Neural cell (in vitro differentiated cells): ENCODE results near the gene HMBS. TPM values are rescaled to one million over a fixed set of nuclear protein-coding genes. Genes with fewer than 3 reads are reported as not detected.
"Not testable (repeated sequence)": the region's sequence is repeated elsewhere in the genome, so short reads cannot be mapped to it uniquely, and the experiment has no call there.

Experiments used
- H2AFZ ChIP-seq: fragments of 200-600, 300-800 bp; sonication (generic), shearing (Covaris generic); 2 replicates; pipeline ENCODE4 v1.6.0; 2014; ENCODE audit warnings: low read depth, mild to moderate bottlenecking, antibody characterized with exemption, low read length, moderate library complexity
- H3F3A ChIP-seq: fragments of 200-600 bp; shearing (Covaris generic); 2 replicates; pipeline ENCODE4 v1.6.1; 2016; ENCODE audit warnings: mild to moderate bottlenecking, moderate library complexity, mixed read lengths, antibody characterized with exemption, low read length; ENCODE audit not compliant: insufficient read depth, poor library complexity, severe bottlenecking
- H3K27ac ChIP-seq: fragments of 200-600, 300-800 bp; sonication (generic), shearing (Covaris generic); 2 replicates; pipeline ENCODE4 v1.5.1; 2014; ENCODE audit warnings: mild to moderate bottlenecking, low read length, moderate library complexity
- H3K27me3 ChIP-seq: fragments of 300-800, 200-600 bp; sonication (generic), shearing (Covaris generic); 2 replicates; pipeline ENCODE4 v1.6.0; 2014; ENCODE audit warnings: mild to moderate bottlenecking, low read depth, low read length, moderate library complexity; ENCODE audit not compliant: insufficient read depth
- H3K36me3 ChIP-seq: fragments of 300-800, 200-600 bp; sonication (generic), shearing (Covaris generic); 2 replicates; pipeline ENCODE4 v1.5.1; 2014; ENCODE audit warnings: mild to moderate bottlenecking, antibody characterized with exemption, low read length, moderate library complexity; ENCODE audit not compliant: insufficient read depth
- H3K4me2 ChIP-seq: fragments of 300-800, 200-600 bp; sonication (generic), shearing (Covaris generic); 2 replicates; pipeline ENCODE4 v1.6.0; 2014; ENCODE audit warnings: mild to moderate bottlenecking, low read length
- H3K4me3 ChIP-seq: fragments of 300-800, 200-600 bp; sonication (generic), shearing (Covaris generic); 2 replicates; pipeline ENCODE4 v1.5.1; 2014; ENCODE audit warnings: mild to moderate bottlenecking, low read length, moderate library complexity
- H3K79me2 ChIP-seq: fragments of 200-600 bp; shearing (Covaris generic); replicated peaks from 2 replicates; pipeline ENCODE4 v1.6.0; 2014; ENCODE audit warnings: mild to moderate bottlenecking, low read length, moderate library complexity; ENCODE audit not compliant: insufficient read depth
- H3K9ac ChIP-seq: fragments of 300-800, 200-600 bp; sonication (generic), shearing (Covaris generic); 2 replicates; pipeline ENCODE4 v1.6.1; 2016; ENCODE audit warnings: mild to moderate bottlenecking, low read length, mixed read lengths
- H3K9me2 ChIP-seq: fragments of 200-600 bp; shearing (Covaris generic); 2 replicates; pipeline ENCODE4 v1.6.1; 2016; ENCODE audit warnings: mild to moderate bottlenecking, low read length, mixed read lengths; ENCODE audit not compliant: insufficient read depth
- H3K9me3 ChIP-seq: fragments of 200-600, 300-800 bp; sonication (generic), shearing (Covaris generic); 2 replicates; pipeline ENCODE4 v1.6.1; 2016; ENCODE audit warnings: mild to moderate bottlenecking, mixed run types, low read length, moderate library complexity, mixed read lengths
- H4K20me1 ChIP-seq: fragments of 200-600 bp; shearing (Covaris generic); 2 replicates; pipeline ENCODE4 v1.6.1; 2016; ENCODE audit warnings: mild to moderate bottlenecking, mixed run types; ENCODE audit not compliant: insufficient read depth
- EP300 ChIP-seq: fragments of 450-650 bp; conservative IDR thresholded peaks from 2 replicates; pipeline ENCODE4 v1.6.1; 2014; ENCODE audit warnings: antibody characterized with exemption, mild to moderate bottlenecking, moderate library complexity; ENCODE audit not compliant: poor library complexity, severe bottlenecking
- EZH2 ChIP-seq: fragments of 200-600, 300-800 bp; shearing (Covaris generic), sonication (generic); IDR thresholded peaks from 2 replicates; pipeline ENCODE4 v1.6.1; 2014; ENCODE audit warnings: antibody characterized with exemption, low read length, borderline replicate concordance, mild to moderate bottlenecking; ENCODE audit not compliant: insufficient read depth, poor library complexity, severe bottlenecking
- MXI1 ChIP-seq: fragments of 450-650 bp; conservative IDR thresholded peaks from 2 replicates; pipeline ENCODE4 v1.6.1; 2014; ENCODE audit warnings: antibody characterized with exemption, mild to moderate bottlenecking; ENCODE audit not compliant: poor library complexity, severe bottlenecking
- RAD21 ChIP-seq: fragments of 450-650 bp; conservative IDR thresholded peaks from 2 replicates; pipeline ENCODE4 v1.6.1; 2014; ENCODE audit warnings: antibody characterized with exemption, mild to moderate bottlenecking, moderate library complexity
- SMC3 ChIP-seq: fragments of 450-650 bp; conservative IDR thresholded peaks from 2 replicates; pipeline ENCODE4 v1.6.1; 2014; ENCODE audit warnings: antibody characterized with exemption, mild to moderate bottlenecking, moderate library complexity; ENCODE audit not compliant: poor library complexity
- TAF1 ChIP-seq: IDR thresholded peaks from 2 replicates; pipeline ENCODE4 v1.6.1; 2012; ENCODE audit warnings: low read depth
- polyA plus RNA-seq: library from polyadenylated mRNA; depleted of rRNA; stranded (reverse); fragments of >200 nt; gene quantifications from 2 replicates; pipeline ENCODE4 v1.2.3, GENCODE V29; 2014
- TF ChIP-seq, protein P1 (sequence below): IDR thresholded peaks from 2 replicates; pipeline ENCODE4 v1.6.1; 2012; ENCODE audit warnings: borderline replicate concordance
- TF ChIP-seq, protein P2 (sequence below): fragments of 450-650 bp; IDR thresholded peaks from 2 replicates; pipeline ENCODE4 v1.5.1; 2014; ENCODE audit warnings: antibody characterized with exemption, mild to moderate bottlenecking, moderate library complexity; ENCODE audit not compliant: poor library complexity, severe bottlenecking

HMBS gene
- polyA plus RNA-seq, 1 donor from 2014 or later = 15.9 TPM

DNA sequence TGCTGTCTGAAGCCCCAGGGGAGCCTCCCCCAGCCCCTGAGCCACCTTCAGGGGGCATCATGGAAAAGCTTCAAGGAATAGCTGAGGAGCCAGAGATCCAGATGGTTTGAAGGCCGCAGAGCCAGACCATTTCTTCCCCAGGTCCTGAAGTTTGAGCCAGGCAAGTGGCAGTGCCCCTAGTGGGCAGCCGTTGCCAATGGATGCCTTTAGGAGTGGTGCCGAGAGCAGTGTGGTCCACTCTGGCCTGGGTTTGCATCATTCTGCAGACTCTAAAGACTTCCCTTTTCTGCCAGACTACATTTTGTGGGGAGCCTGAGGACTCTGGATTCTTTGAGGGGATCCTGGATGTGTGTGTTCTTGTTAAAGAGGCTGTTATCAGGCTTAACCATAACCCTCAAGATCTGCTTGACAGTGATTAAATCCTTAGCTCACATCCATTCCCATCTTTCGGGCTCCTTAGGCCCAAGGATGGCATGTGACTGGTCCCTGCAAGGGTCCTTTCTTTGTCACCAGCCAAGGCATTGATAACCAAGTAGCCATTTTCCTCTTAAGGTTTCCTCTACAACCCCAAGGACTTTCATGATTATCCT is 49.8 kb downstream of the HMBS start:
- peaks cover 5% of the 10 kb centered on the region for H3K36me3 ChIP-seq

GRCh38 chr11:119139276-119139675 is 54.6 kb downstream of the HMBS start:
- not testable (repeated sequence) for H2AFZ ChIP-seq, H3K4me2 ChIP-seq, H3K4me3 ChIP-seq, H4K20me1 ChIP-seq, H3K9me2 ChIP-seq, H3K27ac ChIP-seq, H3K36me3 ChIP-seq, H3K79me2 ChIP-seq, H3F3A ChIP-seq, H3K9me3 ChIP-seq, H3K9ac ChIP-seq, H3K27me3 ChIP-seq

More for the DNA sequence above, 49.8 kb downstream of the HMBS start:
- Histone ChIP-seq H4K20me1 (no peaks in the 10 kb centered on the region), H3K4me3 (no peak overlapping the region), H3F3A (no peaks in the 10 kb centered on the region), H3K27me3 (no peaks in the 10 kb centered on the region), H3K9ac (no peak overlapping the region), H3K79me2 (no peaks in the 10 kb centered on the region), H2AFZ (no peak overlapping the region), H3K27ac (no peak overlapping the region), H3K4me2 (no peak overlapping the region), H3K9me2 (no peaks in the 10 kb centered on the region), H3K9me3 (no peaks in the 10 kb centered on the region)
- TF ChIP-seq MXI1 (no peak), TAF1 (no peak), RAD21 (no peak), EP300 (no peak), EZH2 (no peak), SMC3 (no peak)
- TF ChIP-seq, protein P1, sequence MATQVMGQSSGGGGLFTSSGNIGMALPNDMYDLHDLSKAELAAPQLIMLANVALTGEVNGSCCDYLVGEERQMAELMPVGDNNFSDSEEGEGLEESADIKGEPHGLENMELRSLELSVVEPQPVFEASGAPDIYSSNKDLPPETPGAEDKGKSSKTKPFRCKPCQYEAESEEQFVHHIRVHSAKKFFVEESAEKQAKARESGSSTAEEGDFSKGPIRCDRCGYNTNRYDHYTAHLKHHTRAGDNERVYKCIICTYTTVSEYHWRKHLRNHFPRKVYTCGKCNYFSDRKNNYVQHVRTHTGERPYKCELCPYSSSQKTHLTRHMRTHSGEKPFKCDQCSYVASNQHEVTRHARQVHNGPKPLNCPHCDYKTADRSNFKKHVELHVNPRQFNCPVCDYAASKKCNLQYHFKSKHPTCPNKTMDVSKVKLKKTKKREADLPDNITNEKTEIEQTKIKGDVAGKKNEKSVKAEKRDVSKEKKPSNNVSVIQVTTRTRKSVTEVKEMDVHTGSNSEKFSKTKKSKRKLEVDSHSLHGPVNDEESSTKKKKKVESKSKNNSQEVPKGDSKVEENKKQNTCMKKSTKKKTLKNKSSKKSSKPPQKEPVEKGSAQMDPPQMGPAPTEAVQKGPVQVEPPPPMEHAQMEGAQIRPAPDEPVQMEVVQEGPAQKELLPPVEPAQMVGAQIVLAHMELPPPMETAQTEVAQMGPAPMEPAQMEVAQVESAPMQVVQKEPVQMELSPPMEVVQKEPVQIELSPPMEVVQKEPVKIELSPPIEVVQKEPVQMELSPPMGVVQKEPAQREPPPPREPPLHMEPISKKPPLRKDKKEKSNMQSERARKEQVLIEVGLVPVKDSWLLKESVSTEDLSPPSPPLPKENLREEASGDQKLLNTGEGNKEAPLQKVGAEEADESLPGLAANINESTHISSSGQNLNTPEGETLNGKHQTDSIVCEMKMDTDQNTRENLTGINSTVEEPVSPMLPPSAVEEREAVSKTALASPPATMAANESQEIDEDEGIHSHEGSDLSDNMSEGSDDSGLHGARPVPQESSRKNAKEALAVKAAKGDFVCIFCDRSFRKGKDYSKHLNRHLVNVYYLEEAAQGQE = no peak
- TF ChIP-seq, protein P2, sequence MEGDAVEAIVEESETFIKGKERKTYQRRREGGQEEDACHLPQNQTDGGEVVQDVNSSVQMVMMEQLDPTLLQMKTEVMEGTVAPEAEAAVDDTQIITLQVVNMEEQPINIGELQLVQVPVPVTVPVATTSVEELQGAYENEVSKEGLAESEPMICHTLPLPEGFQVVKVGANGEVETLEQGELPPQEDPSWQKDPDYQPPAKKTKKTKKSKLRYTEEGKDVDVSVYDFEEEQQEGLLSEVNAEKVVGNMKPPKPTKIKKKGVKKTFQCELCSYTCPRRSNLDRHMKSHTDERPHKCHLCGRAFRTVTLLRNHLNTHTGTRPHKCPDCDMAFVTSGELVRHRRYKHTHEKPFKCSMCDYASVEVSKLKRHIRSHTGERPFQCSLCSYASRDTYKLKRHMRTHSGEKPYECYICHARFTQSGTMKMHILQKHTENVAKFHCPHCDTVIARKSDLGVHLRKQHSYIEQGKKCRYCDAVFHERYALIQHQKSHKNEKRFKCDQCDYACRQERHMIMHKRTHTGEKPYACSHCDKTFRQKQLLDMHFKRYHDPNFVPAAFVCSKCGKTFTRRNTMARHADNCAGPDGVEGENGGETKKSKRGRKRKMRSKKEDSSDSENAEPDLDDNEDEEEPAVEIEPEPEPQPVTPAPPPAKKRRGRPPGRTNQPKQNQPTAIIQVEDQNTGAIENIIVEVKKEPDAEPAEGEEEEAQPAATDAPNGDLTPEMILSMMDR = peak; percentile 35

Other genes with a start within 250 kb of the HMBS start
- gene CXCR5, start 201.0 kb upstream of the HMBS start, polyA plus RNA-seq = not detected in 2 replicates
- 1.1 and 1.5 TPM in 2 replicates for gene BCL9L, start 159.0 kb upstream of the HMBS start, polyA plus RNA-seq
- gene UPK2, start 128.6 kb upstream of the HMBS start, polyA plus RNA-seq = 0.38 TPM in 1 of 2 replicates, not detected in the other
- not detected in 2 replicates for gene FOXR1, start 113.1 kb upstream of the HMBS start, polyA plus RNA-seq
- 69.9 and 70.3 TPM in 2 replicates for gene CENATAC, start 86.7 kb upstream of the HMBS start, polyA plus RNA-seq
- 1,615 and 1,728 TPM in 2 replicates for gene RPS25, start 66.5 kb upstream of the HMBS start, polyA plus RNA-seq
- 271 and 276 TPM in 2 replicates for gene TRAPPC4, start 66.1 kb upstream of the HMBS start, polyA plus RNA-seq
- 23.5 and 25.8 TPM in 2 replicates for gene SLC37A4, start 54.0 kb upstream of the HMBS start, polyA plus RNA-seq
- gene HYOU1, start 27.7 kb upstream of the HMBS start, polyA plus RNA-seq = 68.4 and 74.6 TPM in 2 replicates
- gene VPS11, start 17.1 kb upstream of the HMBS start, polyA plus RNA-seq = 24.1 and 24.8 TPM in 2 replicates
- 9.8 and 27.0 TPM in 2 replicates for gene DPAGT1, start 17.0 kb downstream of the HMBS start, polyA plus RNA-seq
- gene C2CD2L, start 22.5 kb downstream of the HMBS start, polyA plus RNA-seq = 13.6 and 21.6 TPM in 2 replicates
- gene HINFP, start 36.7 kb downstream of the HMBS start, polyA plus RNA-seq = 50.0 and 58.8 TPM in 2 replicates
- gene ABCG4, start 64.2 kb downstream of the HMBS start, polyA plus RNA-seq = 1.5 and 3.0 TPM in 2 replicates
- gene NLRX1, start 83.8 kb downstream of the HMBS start, polyA plus RNA-seq = 0.60 and 1.6 TPM in 2 replicates
- gene NHERF4, start 100.6 kb downstream of the HMBS start, polyA plus RNA-seq = not detected in 2 replicates
- gene CBL, start 121.5 kb downstream of the HMBS start, polyA plus RNA-seq = 10.5 and 10.7 TPM in 2 replicates
- gene MCAM, start 232.2 kb downstream of the HMBS start, polyA plus RNA-seq = 7.5 and 12.5 TPM in 2 replicates
- gene RNF26, start 249.6 kb downstream of the HMBS start, polyA plus RNA-seq = 1.9 and 2.6 TPM in 2 replicates